T-helper 1 cell treated with Interleukin-12 subunit alpha and Interleukin-12 subunit beta and Interleukin-4 antibody, amounts not matched to agents 30 ng/mL and 1 ng/mL, for 36 hours (primary cell): ENCODE measurements around the gene ZNF564. TPM values are rescaled to one million over a fixed set of nuclear protein-coding genes. Genes with fewer than 3 reads are reported as not detected.
"Not testable (repeated sequence)": the region's sequence is repeated elsewhere in the genome, so short reads cannot be mapped to it uniquely, and the experiment has no call there.

ENCODE experiments used
- intact Hi-C: fragments of 100-400 bp; cut with micrococcal nuclease; formaldehyde crosslinking; loops from one replicate; pipeline ENCODE4 v1.15.1; 2024
- total RNA-seq: library from RNA; stranded (reverse); gene quantifications from 2 replicates; pipeline ENCODE4 v1.2.3, GENCODE V29; 2022

ZNF564 gene
- total RNA-seq, result 11.0 and 11.2 TPM in 2 replicates

- intact Hi-C loops, result loop anchor here (1.0 to 5.0 kb wide), 16 partner anchors 13 to 626 kb away; partner anchors contain the start of genes DHPS, GET3, TNPO2 and ZNF44
Observed at GRCh38 chr19:12551060-12551832, at the start of gene ZNF564. TSS of gene ZNF564 (minus strand) at chr19:12551482. CDS start at chr19:12551332, 150 bp downstream.

DNA sequence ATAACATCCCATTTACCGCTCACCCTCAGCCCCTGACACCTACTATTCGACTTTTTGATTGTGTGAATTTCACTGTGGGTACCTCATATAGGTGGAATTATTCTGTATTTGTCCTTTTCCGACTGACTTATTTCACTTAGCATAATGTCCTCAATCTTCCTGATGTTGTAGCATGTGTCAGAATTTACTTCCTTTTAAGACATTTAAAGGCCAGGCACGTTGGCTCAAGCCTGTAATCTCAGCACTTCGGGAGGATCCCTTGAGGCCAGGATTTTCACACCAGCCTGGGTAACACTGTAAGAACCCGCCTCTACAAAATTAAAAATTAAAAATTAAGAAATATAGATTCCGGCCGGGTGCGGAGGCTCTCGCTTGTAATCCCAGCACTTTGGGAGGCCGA, 46.3 kb upstream of the ZNF564 start:
- intact Hi-C loops, result no loop called here

- intact Hi-C loops, result no loop called here
Observed at GRCh38 chr19:12596927-12597548, 45.8 kb upstream of the ZNF564 start.

GRCh38 chr19:12596485-12596884, 45.2 kb upstream of the ZNF564 start:
- intact Hi-C loops, result no loop called here

DNA sequence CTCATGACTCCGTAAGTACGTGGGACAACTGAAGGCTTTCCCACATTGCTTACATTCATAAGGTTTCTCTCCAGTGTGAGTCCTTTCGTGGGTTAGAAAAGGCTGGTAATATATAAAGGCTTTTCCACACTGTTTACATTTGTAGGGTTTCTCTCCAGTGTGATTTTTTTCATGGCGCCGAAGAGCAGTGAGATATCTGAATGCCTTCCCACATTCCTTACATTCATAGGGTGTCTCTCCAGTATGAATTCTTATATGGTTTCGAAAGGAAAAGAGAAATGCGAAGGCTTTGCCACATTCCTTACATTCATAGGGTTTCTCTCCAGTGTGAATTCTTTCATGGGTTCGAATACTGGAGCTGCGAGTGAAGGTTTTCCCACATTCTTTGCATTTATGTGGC, 29.8 kb upstream of the ZNF564 start:
- intact Hi-C loops, result no loop called here

GRCh38 chr19:12580180-12580694, 29.0 kb upstream of the ZNF564 start:
- intact Hi-C loops, result no loop called here

DNA sequence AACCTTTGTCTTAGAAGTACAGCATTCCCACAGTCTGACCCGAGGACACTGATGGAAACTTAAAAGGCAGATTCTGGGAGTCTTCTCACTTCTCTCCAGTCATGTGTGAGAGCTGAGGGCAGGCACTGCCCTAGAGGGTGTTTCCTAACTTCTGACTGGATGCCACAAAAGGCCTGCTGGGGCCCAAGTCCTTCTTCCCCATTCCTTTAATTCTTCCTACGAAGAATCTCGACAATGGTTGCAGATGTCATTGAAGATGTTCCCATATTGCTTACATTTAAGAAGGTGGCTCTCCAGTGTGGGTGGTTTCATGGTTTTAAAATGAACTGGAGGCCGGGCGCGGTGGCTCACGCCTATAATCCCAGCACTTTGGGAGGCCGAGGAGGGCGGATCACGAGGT, 27.4 kb upstream of the ZNF564 start:
- intact Hi-C loops, result no loop called here

- intact Hi-C loops, result no loop called here
Observed at GRCh38 chr19:12574036-12574435, 22.8 kb upstream of the ZNF564 start.

GRCh38 chr19:12567951-12568350, 16.7 kb upstream of the ZNF564 start:
- intact Hi-C loops, result no loop called here

- intact Hi-C loops, result not testable (repeated sequence)
Observed at GRCh38 chr19:12566380-12566779, 15.1 kb upstream of the ZNF564 start.

- intact Hi-C loops, result loop anchor here (1.0 to 2.0 kb wide), 8 partner anchors 13 to 283 kb away; partner anchors contain the start of genes ZNF490, ZNF564 and ZNF791
Observed at GRCh38 chr19:12564016-12564664, 12.9 kb upstream of the ZNF564 start.

- intact Hi-C loops, result no loop called here
Observed at GRCh38 chr19:12555456-12555930, 4.2 kb upstream of the ZNF564 start.

- intact Hi-C loops, result no loop called here
Observed at GRCh38 chr19:12546903-12547302, 4.4 kb downstream of the ZNF564 start.

DNA sequence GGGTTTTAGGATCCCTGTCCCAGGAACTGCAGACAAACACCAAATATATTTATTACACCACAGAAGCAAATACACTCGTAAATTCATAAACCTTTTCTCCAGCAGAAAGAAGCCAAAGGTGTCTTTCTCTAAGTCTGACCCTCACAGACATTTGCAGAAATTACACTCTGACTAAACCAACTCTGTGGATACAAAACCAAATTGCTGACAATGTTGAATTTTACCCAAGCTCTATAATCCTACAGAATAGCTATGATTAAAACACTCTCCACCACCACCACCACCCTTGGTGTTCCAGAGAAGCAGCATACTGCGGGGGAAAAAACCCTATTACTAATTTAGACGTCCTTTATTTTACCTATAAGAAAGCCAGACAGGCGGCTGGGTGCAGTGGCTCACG, 5.2 kb downstream of the ZNF564 start:
- intact Hi-C loops, result no loop called here

DNA sequence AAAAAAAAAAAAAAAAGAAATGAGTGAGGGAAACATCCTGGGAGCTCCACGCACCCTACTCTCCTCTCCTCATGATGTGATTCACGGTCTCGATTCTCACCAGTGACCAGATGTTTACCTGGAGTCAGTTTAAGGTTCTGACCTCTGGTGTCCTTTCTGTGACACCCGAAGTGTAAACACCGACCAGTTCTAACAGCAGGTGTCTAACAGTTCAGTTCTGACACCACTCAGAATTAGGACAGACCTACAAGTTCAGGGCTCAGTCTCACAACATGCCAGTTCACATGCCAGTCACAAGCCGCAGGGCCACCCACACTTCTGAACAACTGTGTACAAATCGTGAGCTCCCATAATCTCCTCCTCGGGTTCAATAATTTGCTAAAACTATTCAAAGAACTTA, 6.0 kb downstream of the ZNF564 start:
- intact Hi-C loops, result no loop called here

- intact Hi-C loops, result no loop called here
Observed at GRCh38 chr19:12544401-12544876, 6.8 kb downstream of the ZNF564 start.

GRCh38 chr19:12543855-12544254, 7.4 kb downstream of the ZNF564 start:
- intact Hi-C loops, result no loop called here

DNA sequence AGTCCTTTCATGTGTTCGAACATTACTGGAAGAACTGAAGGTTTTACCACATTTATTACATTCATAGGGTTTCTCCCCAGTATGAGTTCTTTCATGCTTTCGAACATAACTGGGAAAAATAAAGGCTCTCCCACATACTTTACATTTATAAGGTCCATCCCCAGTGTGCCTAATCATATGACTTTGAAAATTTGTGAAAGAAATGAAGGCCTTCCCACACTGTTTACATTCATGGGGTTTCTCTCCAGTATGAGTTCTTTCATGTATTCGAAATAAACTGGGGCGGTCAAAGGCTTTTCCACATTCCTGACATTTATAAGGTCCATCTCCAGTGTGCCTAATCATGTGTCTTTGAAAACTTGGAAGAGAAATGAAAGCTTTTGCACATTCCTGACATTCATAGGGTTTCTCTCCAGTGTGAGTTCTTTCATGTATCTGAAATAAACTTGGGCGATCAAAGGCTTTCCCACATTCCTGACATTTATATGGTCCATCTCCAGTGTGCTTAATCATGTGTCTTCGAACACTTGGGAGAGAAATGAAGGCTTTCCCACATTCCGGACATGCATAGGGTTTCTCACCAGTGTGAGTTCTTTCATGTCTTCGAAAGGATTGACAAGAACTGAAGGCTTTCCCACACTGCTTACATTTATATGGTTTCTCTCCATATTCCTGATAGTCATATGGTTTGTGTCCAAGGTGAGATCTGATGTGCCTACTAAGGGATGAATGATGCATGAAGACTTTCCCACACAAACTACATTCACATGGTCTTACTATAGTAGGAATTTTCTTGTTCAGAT, 24.0 kb downstream of the ZNF564 start:
- intact Hi-C loops, result loop anchor here (10.0 kb wide), 1 partner anchor 252 kb away; no protein-coding TSS in a partner anchor

- intact Hi-C loops, result loop anchor here (10.0 kb wide), 1 partner anchor 252 kb away; no protein-coding TSS in a partner anchor
Observed at GRCh38 chr19:12526542-12526941, 24.7 kb downstream of the ZNF564 start.

DNA sequence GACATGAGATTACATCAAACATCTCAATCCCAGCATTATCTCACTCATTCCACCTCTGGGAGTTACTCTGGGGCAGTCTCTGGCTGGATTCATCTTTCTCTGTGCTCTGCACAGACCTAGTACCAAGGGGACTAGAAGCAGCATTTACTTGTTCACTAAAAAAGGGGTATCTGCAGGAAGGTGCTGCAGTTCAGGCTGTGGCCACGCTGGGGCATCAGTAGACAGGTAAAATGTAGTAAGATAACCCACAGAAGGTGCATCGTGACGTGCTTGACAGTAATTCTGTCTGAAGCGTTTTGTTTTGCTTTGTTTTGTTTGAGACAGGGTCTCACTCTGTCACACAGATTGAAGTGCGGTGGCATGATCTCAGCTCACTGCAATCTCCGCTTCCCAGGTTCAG, 29.3 kb downstream of the ZNF564 start:
- intact Hi-C loops, result loop anchor here (10.0 kb wide), 1 partner anchor 247 kb away; no protein-coding TSS in a partner anchor
